BLaER1 treated with 17β-estradiol and CSF1 and Interleukin-3, amounts not matched to agents 10 nM and 100 nM (cell line): ENCODE results near the gene GPR158.

ENCODE experiments used
- H3K27ac ChIP-seq, 11 experiments: shearing (Covaris generic); formaldehyde crosslinking; 2 replicates each; pipeline ENCODE4 v1.8.1; 2022
- H3K27me3 ChIP-seq, 11 experiments: shearing (Covaris generic); formaldehyde crosslinking; 2 replicates each; pipeline ENCODE4 v1.8.1; 2022
- H3K36me3 ChIP-seq, 11 experiments: shearing (Covaris generic); formaldehyde crosslinking; 2 replicates each; pipeline ENCODE4 v1.8.1; 2022
- H3K4me1 ChIP-seq, 10 experiments: shearing (Covaris generic); formaldehyde crosslinking; 2 replicates each; pipeline ENCODE4 v1.8.1; 2022
- H3K4me2 ChIP-seq, 11 experiments: shearing (Covaris generic); formaldehyde crosslinking; 2 replicates each; pipeline ENCODE4 v1.8.1; 2022
- H3K4me3 ChIP-seq, 10 experiments: shearing (Covaris generic); formaldehyde crosslinking; 2 replicates each; pipeline ENCODE4 v1.8.1; 2022
- H3K9ac ChIP-seq, 11 experiments: shearing (Covaris generic); formaldehyde crosslinking; 2 replicates each; pipeline ENCODE4 v1.8.1; 2022
- H3K9me3 ChIP-seq, 11 experiments: shearing (Covaris generic); formaldehyde crosslinking; replicated peaks in 1 of 11; 2 replicates each; pipeline ENCODE4 v1.8.1; 2022
- H4K20me1 ChIP-seq, 11 experiments: shearing (Covaris generic); formaldehyde crosslinking; 2 replicates each; pipeline ENCODE4 v1.8.1; 2022
- Cebpa-rat ChIP-seq, 11 experiments: shearing (Covaris generic); IDR thresholded peaks; 2 replicates each; pipeline ENCODE4 v1.8.1; 2022

Gene GPR158

DNA sequence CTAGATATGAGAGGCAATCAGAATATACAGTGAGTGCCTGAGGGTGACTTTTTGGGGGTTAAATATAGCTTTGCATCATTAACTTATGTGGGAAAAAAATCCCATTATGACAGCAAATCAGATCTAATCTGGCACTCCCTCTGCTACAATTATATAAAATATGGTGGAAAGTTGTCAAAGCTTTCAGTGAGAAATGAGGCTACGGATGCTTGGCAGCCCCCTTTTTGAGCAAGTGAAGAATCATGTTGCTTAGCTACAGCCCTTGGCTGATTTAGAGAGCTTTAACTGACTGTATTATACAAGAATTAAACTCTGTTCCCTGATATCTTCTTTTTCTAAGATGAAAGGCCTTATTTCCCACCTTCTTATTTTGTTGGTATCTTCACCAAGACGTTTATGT is 57.4 kb downstream of the GPR158 start:
- H3K9me3 ChIP-seq = no peaks in the 10 kb centered on the region; a peak in 1 of 22 replicates
- H4K20me1 ChIP-seq = no peaks in the 10 kb centered on the region
- no peaks in the 10 kb centered on the region for H3K36me3 ChIP-seq
- no peak overlapping the region for H3K4me3 ChIP-seq
- no peak overlapping the region for H3K27ac ChIP-seq
- H3K4me1 ChIP-seq = no peaks in the 10 kb centered on the region
- no peak for TF ChIP-seq Cebpa-rat (IDR thresholded peaks at IDR 0.05)
- no peak overlapping the region for H3K9ac ChIP-seq
- H3K27me3 ChIP-seq = no peaks in the 10 kb centered on the region
- H3K4me2 ChIP-seq = no peak overlapping the region

DNA sequence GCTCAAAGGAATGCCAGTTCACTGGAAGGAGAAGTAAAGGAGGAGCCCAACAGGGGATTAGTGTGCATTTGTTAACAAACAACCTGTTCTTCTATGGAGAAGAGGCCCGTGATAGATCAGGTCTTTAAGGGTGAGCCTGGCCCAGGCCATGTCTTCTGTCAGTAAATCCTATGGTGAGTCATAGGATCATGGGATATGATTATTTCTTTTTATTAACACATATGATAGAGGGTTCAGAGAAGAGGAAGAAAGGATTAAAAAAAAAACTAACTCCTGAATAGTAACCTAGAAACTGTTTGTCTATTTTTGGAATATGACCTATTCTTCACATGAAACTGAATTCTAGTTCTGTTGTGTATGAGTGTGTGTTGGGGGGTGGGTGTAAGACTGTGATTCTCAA is 70.4 kb downstream of the GPR158 start:
- H3K4me2 ChIP-seq = no peak overlapping the region
- H3K27me3 ChIP-seq = no peaks in the 10 kb centered on the region
- no peak overlapping the region for H3K4me3 ChIP-seq
- H3K9me3 ChIP-seq = no peaks in the 10 kb centered on the region
- H4K20me1 ChIP-seq = no peaks in the 10 kb centered on the region
- H3K27ac ChIP-seq = no peak overlapping the region
- no peak for TF ChIP-seq Cebpa-rat (IDR thresholded peaks at IDR 0.05)
- H3K4me1 ChIP-seq = no peaks in the 10 kb centered on the region
- H3K9ac ChIP-seq = no peak overlapping the region
- no peaks in the 10 kb centered on the region for H3K36me3 ChIP-seq

DNA sequence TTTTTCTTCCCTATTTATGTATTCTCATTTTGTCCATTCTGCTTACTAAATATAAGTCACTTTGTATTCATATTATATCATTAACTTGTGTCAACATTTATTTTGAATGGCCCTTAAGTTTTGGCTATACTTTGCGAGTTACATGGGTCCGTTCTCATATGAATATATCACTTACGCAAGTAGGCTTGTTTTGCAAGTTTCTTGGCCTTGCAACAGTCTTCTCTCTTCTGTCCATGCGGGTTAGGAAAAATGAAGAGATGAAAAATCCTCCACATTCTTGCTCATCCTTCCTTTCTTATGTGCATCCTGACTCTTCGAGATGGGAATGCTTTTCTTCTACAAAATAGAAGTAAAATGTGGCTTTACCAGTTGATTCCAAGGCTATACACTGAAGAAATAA is 82.8 kb downstream of the GPR158 start:
- TF ChIP-seq Cebpa-rat (IDR thresholded peaks at IDR 0.05) = no peak
- Histone ChIP-seq H3K4me2 (no peak overlapping the region), H4K20me1 (no peaks in the 10 kb centered on the region), H3K27me3 (no peaks in the 10 kb centered on the region), H3K4me1 (no peaks in the 10 kb centered on the region), H3K9ac (no peak overlapping the region), H3K27ac (no peak overlapping the region), H3K4me3 (no peak overlapping the region), H3K9me3 (no peaks in the 10 kb centered on the region), H3K36me3 (no peaks in the 10 kb centered on the region)

DNA sequence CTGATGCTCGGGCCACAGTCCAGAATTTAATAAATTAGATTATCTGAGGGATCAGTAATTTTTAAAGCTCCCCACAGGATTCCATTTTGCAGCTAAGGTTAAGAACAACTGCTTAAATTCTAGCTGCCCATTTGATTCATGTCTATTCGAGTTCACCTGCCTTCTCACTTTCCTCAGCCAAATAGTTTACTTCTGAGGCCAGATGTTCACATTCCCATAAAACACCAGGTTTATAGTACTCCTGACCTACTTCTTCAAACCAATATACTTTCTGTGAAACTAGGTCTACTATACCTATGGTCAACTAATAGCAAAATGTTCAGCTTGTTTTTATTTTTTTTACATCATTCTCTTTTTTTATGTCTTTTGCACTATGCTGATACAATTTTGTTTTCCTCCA is 86.3 kb downstream of the GPR158 start:
- Histone ChIP-seq H3K27ac (no peak overlapping the region), H3K27me3 (no peaks in the 10 kb centered on the region), H3K4me3 (no peak overlapping the region), H3K9ac (no peak overlapping the region), H3K4me1 (no peaks in the 10 kb centered on the region), H4K20me1 (no peaks in the 10 kb centered on the region), H3K9me3 (no peaks in the 10 kb centered on the region), H3K4me2 (no peak overlapping the region), H3K36me3 (no peaks in the 10 kb centered on the region)
- TF ChIP-seq Cebpa-rat (IDR thresholded peaks at IDR 0.05) = no peak

DNA sequence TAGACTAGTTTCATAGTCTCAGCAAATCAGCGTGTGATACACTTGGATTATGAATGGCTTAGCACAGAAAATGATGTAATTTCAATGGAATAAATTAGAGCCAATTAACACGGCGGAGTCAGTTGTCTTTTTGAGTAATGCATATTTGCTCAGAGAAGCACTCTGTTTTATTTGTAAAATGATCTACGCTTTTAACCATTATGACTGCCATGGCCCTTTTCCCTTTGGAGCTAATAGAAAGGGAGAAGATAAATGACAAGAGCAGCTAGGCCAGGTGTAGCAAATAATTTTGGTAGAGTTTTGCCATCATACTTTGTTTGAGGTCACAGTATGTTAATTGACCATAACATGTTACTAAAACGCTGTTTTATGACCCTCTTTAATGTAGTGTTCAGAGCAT is 86.8 kb downstream of the GPR158 start:
- no peak for TF ChIP-seq Cebpa-rat (IDR thresholded peaks at IDR 0.05)
- no peak overlapping the region for H3K9ac ChIP-seq
- H3K4me1 ChIP-seq = no peaks in the 10 kb centered on the region
- no peak overlapping the region for H3K27ac ChIP-seq
- H3K4me2 ChIP-seq = no peak overlapping the region
- H3K4me3 ChIP-seq = no peak overlapping the region
- no peaks in the 10 kb centered on the region for H3K27me3 ChIP-seq
- H3K9me3 ChIP-seq = no peaks in the 10 kb centered on the region
- H3K36me3 ChIP-seq = no peaks in the 10 kb centered on the region
- no peaks in the 10 kb centered on the region for H4K20me1 ChIP-seq

DNA sequence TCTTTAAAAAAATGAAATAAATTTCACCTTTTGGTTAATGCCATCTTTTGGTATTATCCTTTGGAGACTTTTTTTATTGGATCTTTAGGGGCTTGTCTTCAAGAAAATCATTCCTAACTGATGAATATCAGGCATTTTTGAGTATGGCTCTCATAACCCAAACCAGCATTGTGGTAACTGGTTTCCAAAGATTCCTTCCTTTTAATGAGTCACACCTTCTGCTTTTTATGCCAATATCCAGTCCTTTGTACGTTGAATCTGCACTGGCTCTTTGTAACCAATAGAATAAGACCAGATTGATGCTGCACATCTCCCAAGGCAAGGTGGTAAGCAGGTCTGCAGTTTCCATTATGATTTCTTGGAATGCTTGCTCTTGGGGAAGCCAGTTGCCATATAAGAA is 89.1 kb downstream of the GPR158 start:
- Histone ChIP-seq H3K9ac (no peak overlapping the region), H3K4me1 (no peaks in the 10 kb centered on the region), H3K4me3 (no peak overlapping the region), H3K9me3 (no peaks in the 10 kb centered on the region), H3K36me3 (no peaks in the 10 kb centered on the region), H3K27ac (no peak overlapping the region), H3K4me2 (no peak overlapping the region), H4K20me1 (no peaks in the 10 kb centered on the region), H3K27me3 (no peaks in the 10 kb centered on the region)
- TF ChIP-seq Cebpa-rat (IDR thresholded peaks at IDR 0.05) = no peak

DNA sequence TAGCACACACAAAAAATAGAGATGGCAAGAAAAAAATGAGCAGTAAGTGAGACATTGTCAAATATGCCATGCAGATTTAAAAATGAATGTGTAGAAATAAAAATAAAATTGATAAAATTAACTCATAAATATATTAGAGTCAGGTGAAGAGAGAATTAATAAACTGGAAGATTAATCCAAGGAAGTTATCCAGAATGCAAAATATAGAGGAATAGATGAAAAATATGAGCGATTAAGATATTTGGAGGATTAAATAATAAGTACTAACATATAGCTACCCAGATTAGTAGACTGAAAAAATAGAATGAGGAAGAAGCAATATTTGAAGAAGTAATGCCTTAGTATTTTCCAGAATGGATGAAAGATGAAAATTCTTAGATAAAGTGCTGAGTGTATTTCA is 103.4 kb downstream of the GPR158 start:
- Histone ChIP-seq H3K9me3 (peaks cover 14 to 26% (median 22%) of the 10 kb centered on the region in 11 experiments), H4K20me1 (no peaks in the 10 kb centered on the region), H3K36me3 (no peaks in the 10 kb centered on the region), H3K27me3 (no peaks in the 10 kb centered on the region), H3K9ac (no peak overlapping the region), H3K4me1 (no peaks in the 10 kb centered on the region; a peak in 1 of 20 replicates), H3K27ac (no peak overlapping the region), H3K4me2 (no peak overlapping the region), H3K4me3 (no peak overlapping the region)
- no peak for TF ChIP-seq Cebpa-rat (IDR thresholded peaks at IDR 0.05)

DNA sequence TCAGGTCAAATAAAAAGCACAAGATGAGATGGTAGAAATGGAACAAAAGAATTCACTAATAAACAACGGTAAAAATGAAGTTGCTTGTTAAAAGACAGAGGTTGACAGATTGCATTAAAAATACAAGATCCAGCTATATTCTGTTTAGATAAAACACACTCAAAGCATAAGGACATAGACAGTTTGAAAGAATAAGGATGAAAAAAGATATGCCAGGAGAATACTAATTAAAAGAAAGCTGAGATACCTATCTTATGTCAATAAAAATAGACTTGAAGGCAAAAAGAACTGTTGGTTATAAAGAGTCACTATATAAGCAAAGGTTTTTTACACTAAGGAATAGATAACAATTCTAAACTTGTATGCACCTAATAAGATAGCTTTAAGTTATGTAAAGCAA is 105.3 kb downstream of the GPR158 start:
- Histone ChIP-seq H3K4me3 (no peak overlapping the region), H3K27ac (no peak overlapping the region), H3K4me1 (no peaks in the 10 kb centered on the region; a peak in 1 of 20 replicates), H3K4me2 (no peak overlapping the region), H3K9me3 (peaks cover 14 to 26% (median 22%) of the 10 kb centered on the region in 11 experiments), H4K20me1 (no peaks in the 10 kb centered on the region), H3K27me3 (no peaks in the 10 kb centered on the region), H3K9ac (no peak overlapping the region), H3K36me3 (no peaks in the 10 kb centered on the region)
- no peak for TF ChIP-seq Cebpa-rat (IDR thresholded peaks at IDR 0.05)

DNA sequence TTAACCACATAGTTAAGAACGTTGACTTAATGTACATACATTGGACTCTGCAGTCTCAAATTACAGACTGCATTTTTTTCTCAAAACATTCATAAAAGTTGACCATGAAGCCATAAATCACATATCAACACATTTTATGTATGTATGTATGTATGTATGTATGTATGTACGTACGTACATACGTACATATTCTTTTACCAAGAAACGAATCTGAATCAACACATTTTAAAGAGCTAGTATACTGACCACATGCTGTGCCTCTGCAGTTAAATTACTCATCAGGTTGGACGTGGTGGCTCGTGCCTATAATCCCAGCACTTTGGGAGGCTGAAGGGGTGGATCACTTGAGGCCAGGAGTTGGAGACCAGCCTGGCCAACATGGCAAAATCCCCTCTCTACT is 105.8 kb downstream of the GPR158 start:
- H4K20me1 ChIP-seq = no peaks in the 10 kb centered on the region
- H3K4me3 ChIP-seq = no peak overlapping the region
- no peaks in the 10 kb centered on the region; a peak in 1 of 20 replicates for H3K4me1 ChIP-seq
- no peak for TF ChIP-seq Cebpa-rat (IDR thresholded peaks at IDR 0.05)
- no peak overlapping the region for H3K27ac ChIP-seq
- no peak overlapping the region for H3K9ac ChIP-seq
- H3K27me3 ChIP-seq = no peaks in the 10 kb centered on the region
- H3K9me3 ChIP-seq = peaks cover 16 to 29% (median 24%) of the 10 kb centered on the region in 11 experiments
- no peaks in the 10 kb centered on the region for H3K36me3 ChIP-seq
- H3K4me2 ChIP-seq = no peak overlapping the region

DNA sequence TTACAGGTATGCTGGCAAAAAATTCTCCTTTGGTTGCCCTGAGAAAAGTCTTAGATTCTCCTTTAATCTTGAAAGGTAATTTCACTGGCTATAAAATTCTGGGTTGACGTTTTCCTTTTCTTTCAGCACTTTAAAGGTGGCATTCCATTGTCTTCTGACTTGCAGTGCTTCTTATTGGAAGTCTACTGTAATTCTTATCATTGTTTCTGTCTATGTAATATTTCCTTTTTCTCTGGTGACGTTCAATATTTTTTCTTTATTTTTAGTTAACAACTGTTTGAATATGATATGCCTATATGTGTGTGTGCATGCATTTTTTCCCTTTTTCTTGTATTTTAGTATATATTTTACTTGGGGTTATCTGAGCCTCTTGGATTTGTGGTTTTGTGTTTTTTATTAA is 111.0 kb downstream of the GPR158 start:
- Histone ChIP-seq H3K4me3 (no peak overlapping the region), H3K27ac (no peak overlapping the region), H3K9me3 (peaks cover 0 to 19% (median 12%) of the 10 kb centered on the region in 11 experiments; a peak in 13 of 22 replicates), H3K27me3 (no peaks in the 10 kb centered on the region), H4K20me1 (no peaks in the 10 kb centered on the region), H3K36me3 (no peaks in the 10 kb centered on the region), H3K4me2 (no peak overlapping the region), H3K4me1 (no peaks in the 10 kb centered on the region), H3K9ac (no peak overlapping the region)
- no peak for TF ChIP-seq Cebpa-rat (IDR thresholded peaks at IDR 0.05)

DNA sequence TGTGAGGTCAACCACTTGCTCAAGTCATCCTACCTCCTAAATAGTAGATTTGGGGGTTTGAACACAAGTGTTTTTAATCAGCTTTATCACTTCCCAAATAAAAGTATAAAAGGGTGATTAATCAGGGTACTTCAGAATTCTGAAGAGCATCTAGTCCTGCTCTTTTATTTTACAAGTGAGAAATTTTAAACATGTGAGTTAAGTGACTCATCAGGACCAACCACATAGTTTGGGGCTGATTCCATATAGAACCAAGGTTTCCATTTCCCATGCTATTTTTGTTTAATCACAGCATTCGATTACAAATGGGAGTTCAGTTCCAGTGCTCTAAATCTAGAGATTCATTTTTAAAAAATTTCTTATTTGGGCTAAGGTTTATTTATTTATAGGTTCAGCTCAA is 113.4 kb downstream of the GPR158 start:
- Histone ChIP-seq H3K36me3 (no peaks in the 10 kb centered on the region), H3K27me3 (no peaks in the 10 kb centered on the region), H3K4me2 (no peak overlapping the region), H3K27ac (no peak overlapping the region), H4K20me1 (no peaks in the 10 kb centered on the region), H3K9ac (no peak overlapping the region), H3K9me3 (peaks cover 0 to 19% (median 12%) of the 10 kb centered on the region in 11 experiments; a peak in 13 of 22 replicates), H3K4me3 (no peak overlapping the region), H3K4me1 (no peaks in the 10 kb centered on the region)
- TF ChIP-seq Cebpa-rat (IDR thresholded peaks at IDR 0.05) = no peak
